HG02798 (cell line): Measurements from ENCODE around the gene CYS1.
A peak's percentile ranks its signal among the peaks of the same experiment; 100 is the strongest.

ENCODE experiments used
- ATAC-seq: cut with Tn5 transposase; IDR thresholded peaks from one replicate; pipeline ENCODE4 v1.9.1; 2021; ENCODE audit warnings: mild to moderate bottlenecking; ENCODE audit not compliant: unreplicated experiment, poor library complexity

CYS1 gene

DNA sequence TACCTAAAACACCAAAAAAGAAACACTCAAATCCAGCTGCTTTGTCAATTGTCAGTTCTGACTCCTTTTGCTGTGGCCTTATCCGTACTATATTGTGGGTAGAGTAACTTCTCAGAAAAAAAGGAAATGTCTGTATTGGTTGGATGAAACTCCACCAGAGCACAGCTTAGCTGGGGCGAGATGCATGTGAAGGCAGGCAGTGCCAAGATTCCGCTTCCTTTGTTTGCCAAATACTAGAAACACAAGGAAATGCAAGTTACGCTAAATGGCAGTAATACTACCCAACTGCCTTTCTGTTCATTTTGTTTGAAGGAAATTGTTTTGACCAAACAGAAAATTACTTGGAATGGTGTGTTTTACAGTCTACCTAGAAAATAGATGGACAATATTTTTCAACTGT lies 26.9 kb downstream of the CYS1 start:
- no peak for ATAC-seq

DNA sequence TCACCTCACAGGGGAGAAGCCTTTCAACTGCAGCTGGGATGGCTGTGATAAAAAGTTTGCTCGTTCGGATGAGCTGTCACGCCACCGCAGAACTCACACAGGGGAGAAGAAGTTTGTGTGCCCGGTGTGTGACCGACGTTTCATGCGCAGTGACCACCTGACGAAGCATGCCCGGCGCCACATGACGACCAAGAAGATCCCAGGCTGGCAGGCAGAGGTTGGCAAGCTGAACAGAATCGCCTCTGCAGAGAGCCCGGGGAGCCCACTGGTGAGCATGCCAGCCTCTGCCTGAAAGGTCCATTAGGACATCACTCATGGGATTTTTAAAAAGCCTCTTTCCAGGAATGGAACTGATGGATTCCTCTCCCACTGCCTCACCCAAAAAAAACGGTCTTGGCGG lies 28.0 kb downstream of the CYS1 start:
- ATAC-seq, result no peak

DNA sequence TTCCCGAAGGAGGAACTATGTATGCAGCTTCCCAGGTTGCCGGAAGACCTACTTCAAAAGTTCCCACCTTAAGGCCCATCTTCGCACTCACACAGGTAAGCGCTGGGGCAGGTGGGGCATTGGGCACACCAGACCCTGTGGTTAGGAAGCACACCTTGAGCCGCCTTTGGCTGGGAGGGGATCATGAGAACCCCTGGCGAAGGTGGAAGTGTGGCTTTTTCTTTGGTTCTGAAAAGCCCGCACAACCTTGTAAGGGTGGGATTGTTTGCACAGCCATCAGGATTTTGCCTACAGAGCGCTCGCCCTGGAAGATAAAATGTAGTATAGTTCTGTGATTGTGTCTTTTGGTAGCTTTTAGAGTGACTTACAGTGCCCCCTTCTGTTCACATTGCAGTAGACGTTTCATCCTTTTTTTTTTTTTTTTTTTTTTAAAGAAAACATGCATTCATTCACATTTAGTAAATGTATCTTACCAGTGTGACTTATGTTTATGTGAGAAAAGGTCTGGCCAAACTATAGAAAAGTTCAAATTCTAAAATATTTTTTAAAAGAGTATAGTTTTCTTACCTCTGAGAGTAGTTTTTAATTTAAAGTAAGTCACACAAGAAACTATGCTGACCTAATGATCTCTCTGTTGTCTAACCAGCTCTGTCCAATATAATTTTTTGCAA lies 31.6 kb downstream of the CYS1 start:
- ATAC-seq, result no peak

DNA sequence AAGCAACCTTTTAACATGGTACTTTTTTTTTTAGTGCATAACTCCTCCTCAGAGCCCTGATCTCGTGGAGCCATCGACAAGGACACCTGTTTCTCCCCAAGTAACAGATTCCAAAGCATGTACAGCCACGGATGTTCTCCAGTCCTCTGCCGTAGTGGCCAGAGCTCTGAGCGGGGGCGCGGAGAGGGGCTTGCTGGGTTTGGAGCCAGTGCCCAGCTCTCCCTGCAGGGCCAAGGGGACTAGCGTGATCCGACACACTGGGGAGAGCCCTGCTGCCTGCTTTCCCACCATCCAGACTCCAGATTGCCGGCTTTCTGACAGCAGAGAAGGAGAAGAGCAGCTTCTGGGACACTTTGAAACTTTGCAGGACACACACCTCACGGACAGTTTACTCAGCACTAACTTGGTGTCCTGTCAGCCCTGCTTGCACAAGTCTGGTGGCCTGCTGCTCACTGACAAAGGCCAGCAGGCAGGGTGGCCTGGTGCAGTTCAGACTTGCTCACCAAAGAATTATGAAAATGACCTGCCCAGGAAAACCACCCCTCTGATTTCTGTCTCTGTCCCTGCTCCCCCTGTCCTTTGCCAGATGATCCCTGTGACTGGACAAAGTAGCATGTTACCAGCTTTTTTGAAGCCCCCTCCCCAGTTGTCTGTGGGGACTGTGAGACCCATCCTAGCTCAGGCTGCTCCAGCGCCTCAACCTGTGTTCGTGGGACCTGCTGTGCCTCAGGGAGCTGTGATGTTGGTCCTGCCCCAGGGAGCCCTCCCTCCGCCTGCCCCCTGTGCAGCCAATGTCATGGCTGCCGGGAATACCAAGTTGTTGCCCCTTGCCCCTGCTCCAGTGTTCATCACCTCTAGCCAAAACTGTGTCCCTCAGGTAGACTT lies 32.4 kb downstream of the CYS1 start:
- no peak for ATAC-seq

DNA sequence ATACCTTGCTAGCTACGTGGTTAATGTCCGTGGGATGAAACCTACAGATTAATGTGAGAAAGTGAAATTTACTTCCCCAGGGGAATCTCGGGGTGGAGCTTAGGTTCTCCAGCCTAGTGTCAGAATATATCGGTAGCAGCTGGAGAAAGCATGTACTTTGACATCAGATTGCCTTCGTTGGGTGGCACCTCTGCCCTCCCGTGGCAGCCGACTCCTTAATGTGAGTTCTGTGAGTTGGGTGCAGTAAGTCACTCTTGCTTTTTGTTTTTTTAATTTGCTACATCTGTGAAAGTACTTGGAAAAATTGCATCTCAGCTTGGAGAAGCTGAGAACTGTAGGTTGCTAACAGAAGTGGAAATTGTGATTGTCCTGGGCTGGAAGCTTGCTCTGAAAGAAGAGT lies 33.3 kb downstream of the CYS1 start:
- no peak for ATAC-seq

DNA sequence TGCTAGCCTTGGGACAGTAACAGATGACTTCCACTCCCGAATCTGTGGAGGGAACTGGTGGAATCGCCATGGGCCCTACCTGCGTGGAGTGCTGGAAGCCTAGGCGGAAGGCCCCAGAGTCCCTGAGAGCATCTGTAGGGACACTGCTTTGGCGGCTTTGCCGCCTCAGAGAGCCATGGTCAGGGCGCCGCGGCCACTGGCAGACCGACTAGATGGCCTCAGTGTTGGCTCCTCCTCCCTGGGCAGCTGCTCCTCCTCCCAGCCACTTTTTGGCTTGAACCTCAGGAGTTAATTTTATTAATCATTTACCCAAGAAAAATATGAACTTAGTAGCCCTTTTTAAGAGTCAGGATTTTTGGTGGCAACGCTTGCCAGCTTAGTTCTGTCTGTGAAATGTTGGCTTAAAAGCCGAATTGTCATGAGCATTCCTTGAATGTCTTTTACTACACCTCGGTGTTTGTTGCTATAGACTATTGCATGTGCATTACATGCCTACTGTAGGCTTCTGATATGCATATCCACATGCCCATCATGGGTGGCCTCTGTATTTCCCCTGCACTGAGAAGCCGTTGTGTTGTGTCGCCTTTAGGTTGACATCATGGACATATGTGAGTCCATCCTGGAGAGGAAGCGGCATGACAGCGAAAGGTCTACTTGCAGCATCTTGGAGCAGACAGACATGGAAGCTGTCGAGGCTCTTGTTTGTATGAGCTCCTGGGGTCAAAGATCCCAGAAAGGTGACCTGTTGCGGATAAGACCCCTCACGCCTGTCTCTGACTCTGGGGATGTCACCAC lies 34.5 kb downstream of the CYS1 start:
- ATAC-seq, result no peak

DNA sequence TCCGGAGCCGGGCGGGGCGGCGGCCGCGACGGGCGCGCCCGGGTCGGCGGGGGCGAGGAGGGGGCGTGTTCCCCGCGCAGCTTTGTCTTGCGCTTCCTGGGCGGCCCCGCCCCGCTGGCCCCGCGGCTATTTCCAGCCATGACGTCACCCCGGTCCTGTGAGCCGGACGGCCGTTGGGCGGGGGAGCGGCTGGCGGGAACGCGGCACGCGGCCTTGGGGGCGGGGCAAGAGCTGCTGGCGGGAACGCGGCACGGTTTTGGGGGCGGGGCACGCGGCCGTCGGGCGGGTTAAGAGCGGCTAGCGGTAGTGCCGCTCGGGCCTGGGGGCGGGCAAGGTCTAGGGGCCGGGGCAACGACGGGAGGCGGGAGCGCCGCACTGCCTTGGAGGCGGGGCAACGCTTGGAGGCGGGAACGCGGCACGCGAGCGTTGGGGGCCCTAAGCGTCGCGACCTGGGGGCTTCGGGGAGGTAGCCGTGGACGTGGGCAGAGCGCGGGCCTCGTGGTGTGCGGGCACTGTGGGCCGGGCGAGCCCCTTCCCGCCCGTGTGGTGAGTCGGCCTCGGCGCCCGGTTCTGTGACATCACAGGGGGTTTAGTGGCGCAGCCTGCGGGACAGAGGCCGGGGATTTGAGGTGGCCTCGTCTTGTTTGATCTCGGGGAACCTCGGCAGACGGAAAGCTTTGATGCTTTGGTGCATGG lies 36.2 kb downstream of the CYS1 start:
- ATAC-seq, result peak; percentile 72

DNA sequence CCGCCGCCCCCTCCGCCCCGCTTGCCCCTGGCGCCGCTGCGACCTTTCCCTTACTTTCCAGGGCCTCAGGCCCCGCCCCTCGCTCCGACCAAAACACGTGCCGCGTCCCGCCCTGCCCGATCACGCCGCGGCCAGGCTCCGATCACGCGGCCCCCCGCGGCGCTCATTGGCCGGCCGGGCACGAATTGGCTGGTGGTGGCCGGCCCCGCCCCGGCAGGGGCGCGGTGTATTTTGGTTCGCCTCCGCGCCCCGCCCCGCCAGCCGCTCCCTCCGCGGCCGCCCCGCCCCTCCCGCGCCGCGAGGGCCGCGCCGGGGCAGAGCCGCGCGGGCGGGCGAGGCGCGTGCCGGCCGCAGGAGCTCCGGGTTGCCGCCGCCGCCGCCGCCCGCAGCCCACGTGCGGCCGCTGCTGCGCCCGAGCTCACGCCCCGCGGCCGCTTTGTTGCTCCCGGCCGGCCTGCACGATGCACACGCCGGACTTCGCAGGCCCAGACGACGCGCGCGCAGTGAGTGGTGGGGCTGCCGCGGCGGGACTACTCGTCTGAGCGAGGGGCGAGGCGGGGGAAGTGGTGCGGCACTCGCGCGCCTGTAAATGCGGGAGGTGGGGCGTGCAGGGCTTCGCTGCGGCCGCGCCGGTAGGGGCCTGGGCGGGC lies 36.8 kb downstream of the CYS1 start, which contains the start of gene KLF11:
Gene KLF11 (plus strand): TSS at position 295 of the 650 bp plus-strand sequence. CDS start 167 bp downstream, at position 462.
- ATAC-seq, result peak; percentile 74

DNA sequence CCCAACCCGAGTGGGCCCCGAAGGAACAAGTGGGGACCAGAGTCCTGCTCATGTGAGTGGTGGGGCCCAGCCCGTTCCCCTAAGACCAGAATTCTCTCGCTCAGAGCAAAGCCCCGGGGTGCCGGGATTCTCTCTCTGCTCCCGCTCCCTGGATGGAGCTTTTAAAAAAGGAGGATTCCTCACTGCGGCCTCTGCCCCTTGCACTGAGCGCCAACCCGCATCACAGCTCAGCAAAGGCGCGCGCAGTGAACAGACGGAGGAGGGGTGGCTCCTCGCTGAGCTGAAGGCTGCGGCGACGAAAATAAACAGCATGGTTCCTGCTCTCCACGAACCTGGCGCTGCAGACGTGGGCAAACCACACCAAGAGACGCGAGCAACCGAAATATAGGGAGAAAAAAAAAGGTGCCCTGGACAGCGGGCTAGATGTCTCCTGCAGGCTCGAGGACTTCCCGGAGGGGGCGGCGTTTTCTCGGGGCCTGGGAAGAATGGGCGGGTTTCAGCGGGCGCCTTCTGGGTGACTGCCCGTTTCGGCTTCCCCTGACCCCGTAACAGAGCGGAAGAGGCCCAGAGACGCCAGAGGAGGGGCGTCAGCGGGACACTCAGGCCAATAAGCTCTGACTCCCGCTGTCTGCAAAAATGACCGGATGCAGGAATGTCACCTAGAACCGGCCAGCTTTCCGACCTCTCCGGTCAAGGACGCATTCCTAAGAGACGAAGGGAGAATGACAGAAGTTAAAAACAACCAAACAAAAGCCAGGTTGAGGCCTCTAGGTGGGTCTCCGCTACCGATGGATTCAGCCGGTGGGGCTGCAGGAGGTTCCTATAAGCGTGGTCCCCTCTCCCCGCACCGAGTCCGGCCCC lies 37.7 kb downstream of the CYS1 start:
- no peak for ATAC-seq

DNA sequence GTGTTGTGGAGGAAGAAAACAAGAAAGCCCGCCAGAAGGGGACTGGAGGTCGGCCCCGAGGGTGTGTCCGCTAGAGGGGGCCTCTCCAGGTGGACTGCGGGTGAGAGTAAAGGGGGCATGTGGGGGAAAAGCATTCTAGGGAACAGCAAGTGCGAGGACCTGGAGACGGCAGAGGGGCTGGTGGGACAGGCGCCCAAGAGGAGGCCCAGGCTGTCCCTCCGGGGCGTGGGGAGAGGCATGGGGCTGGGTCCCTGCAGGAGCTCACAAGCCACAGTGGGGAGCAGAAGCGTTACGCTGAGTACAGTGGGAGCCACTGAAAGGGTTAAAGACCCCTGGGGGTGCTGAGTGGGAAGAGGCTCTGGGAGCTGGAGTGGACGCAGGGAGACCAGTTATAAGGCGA lies 38.5 kb downstream of the CYS1 start:
- ATAC-seq, result no peak

DNA sequence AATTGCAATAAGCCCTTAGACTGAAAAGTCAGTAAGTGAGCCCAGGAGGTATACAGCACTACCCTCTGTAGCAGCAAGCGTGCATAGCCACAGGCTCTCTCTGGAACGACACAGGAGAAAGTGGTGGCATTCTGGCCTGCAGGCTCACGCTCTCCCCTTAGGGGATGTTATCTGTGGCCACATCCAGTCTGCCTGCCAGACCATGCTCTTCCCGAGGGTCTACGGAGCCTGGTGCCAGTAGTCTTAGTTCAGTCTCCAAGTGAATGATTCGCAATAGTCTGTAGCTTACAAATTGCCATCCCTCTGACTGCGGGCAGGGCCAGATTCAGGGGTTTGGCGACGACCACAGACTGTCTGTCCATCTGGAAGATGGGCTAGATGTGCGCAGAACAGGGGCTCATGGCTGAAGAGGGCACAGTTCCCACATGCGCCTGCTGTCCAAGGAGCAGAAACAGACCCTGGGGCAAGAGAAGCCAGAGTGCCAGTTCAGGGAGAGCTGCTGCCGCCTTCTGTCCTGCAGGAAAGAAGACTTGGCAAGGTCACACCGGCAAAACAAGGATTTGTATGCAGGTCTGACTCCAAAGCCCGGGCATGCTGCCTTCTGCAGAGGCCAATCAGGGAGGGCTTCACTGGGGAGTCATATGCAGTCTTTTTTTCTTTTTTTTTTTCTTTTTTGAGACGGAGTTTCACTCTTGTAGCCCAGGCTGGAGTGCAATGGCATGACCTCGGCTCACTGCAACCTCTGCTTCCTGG lies 40.4 kb downstream of the CYS1 start:
- no peak for ATAC-seq

DNA sequence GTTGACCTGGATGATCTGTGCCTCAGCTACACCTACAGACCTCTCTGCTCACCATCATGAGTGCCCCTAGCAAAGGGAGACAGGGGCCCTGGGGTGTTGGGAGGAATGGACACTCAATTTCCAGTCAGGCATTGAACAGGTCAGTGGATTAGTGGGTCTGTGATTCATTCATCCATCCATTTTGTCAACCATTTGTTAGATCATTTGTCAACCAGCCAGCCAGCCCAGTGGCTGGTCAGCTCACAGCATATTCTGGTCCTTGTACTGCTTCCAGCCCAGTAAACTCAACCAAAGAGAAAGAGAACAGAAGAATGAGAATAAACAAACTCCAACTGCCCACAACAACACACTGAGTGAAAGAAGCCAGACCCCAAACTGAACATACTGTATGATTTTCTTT lies 41.5 kb downstream of the CYS1 start:
- ATAC-seq, result no peak

DNA sequence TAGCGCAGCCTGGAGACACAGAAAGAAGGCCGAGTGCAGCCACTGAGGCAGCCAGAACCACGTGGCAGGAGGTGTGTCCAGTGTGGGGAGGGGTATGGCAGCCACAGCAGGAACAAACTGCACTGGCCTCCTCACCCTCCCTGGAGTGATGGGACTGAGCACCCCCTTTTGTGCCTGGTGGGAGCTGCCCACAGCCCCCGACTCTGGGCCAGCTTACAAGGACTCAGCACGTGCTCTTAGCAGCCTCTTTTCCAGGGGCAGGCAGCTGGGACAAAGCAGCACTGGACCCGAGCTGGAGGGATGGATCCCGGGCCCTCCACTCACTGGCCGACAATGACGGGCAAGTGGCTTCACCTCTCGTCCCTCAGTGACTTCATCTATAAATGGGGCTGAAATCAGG lies 42.1 kb downstream of the CYS1 start:
- no peak for ATAC-seq

DNA sequence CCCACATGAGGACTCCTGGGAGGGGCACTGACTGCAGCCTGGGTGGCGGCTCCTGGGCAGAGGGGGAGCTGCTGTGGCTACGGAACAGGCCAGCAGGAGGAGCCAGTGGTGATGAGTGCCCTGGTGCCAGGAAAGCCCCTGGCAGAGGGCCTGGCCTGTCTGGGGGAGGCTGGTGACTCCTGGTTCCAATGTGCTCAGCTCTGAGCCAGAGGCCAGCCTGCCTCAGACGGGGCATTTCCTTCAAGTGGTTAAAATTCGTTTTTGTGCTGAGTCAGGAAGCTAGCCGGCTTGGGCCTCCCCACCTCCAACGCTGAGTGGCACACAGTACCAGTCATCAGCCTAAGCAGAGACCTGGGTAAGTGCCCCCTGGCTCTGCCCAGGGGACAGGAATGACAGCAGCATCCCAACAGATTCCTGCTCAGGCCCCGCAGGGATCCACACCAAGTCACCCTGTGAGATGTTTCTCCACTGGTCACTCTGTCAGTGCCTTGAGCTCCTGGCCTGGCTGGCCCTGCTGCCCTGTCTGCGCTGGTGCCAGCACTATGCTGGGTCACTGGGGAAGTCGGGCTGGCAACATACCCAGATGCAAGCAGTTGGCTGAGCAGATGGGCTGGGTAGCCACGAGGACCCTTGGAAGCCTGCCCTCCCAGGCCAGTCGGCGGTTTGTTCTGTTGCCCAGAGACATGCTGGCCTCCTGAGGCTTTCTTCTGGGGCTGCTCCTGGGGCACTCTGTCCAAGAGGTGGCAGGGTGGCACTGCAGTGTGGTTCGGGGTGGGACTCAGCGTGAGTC lies 43.9 kb downstream of the CYS1 start:
- ATAC-seq, result peak; percentile 50

DNA sequence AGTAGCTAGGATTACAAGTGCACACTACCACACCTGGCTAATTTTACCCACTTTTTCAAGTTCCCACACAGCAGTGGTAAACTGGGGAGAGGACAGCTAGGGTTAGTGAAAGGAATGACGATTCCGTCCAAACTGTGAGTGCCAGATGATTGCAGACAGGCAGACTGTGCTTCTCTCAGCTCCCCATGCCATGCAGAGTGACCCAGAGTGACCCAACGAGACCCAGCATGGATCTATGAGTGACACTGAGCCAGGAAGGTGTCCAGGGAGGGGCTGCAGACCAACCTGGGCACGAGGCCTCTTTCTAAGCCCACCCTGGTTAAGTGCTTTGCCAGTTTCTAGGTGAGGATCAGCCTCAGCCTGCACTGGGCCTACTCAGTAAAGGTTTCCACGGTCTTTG lies 44.6 kb downstream of the CYS1 start:
- peak; percentile 6 for ATAC-seq

DNA sequence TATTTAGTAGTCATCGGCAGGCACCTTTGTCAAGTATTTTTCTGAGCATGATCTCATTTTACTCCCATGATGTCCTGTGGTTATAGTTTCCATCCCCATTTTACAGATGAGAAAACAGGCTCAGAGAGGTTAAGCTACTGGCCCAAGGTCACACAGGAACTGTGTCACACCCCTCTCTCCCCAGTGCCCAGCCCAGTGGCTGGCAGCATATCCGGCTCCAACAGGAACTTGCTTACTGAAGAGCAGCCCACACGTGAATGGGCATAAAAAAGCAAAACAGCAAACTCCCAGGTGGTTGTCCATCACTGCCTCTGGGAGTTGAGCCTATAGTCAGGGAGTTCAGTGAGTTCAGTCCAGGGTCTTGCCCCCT lies 45.2 kb downstream of the CYS1 start:
- ATAC-seq, result no peak

DNA sequence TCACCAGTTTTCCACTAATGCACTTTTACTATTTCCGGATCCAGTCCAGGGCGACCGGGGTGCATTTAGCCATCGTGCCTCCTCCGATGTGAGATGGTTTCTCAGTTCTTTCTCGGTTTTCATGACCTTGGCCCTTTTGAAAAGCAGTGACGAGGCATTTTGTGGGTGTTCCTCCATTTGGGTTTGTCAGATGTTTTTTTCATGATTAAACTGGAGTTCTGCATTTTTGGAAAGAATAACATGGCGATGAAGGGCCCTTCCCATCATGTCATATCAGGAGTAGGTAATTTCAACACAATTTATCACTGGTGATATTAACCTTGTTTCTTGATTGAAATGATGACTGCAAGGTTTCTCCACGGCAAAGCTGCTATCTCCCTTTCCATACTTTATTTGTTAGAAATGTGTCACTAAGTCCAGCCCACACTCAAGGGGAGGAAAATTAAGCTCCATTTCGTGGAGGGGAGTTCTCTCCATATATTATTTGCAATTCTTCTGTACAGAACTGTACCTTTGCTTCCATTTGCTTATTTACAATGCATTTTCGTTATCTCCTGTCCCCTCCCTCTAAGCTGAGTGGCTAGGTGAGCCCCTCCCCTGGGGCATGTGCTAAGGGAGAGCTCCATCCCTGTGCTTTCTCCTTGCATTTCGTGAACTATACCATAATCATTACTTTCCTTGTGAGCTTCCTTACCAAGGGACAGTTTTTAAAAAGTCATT lies 45.7 kb downstream of the CYS1 start:
- no peak for ATAC-seq
